Suprapubic skin (tissue), 3 donors: ENCODE results near the gene NGF.

ENCODE experiments used
- POLR2AphosphoS5 ChIP-seq, 3 donors: sonication (generic); formaldehyde crosslinking; IDR thresholded peaks; one replicate each; pipeline ENCODE4 v1.6.1; 2017; ENCODE audit warnings: antibody characterized with exemption in 3 of 3
- TF ChIP-seq, protein P1 (sequence below), 2 donors: fragments of 200-600 bp in 1 of 2; fragments of 450-650 bp in 1 of 2; sonication (generic) in 1 of 2; IDR thresholded peaks; one replicate each; pipeline ENCODE4 v1.5.1; 2016 to 2019; ENCODE audit warnings: antibody characterized with exemption in 2 of 2, mild to moderate bottlenecking in 1 of 2, moderate library complexity in 1 of 2

DNA sequence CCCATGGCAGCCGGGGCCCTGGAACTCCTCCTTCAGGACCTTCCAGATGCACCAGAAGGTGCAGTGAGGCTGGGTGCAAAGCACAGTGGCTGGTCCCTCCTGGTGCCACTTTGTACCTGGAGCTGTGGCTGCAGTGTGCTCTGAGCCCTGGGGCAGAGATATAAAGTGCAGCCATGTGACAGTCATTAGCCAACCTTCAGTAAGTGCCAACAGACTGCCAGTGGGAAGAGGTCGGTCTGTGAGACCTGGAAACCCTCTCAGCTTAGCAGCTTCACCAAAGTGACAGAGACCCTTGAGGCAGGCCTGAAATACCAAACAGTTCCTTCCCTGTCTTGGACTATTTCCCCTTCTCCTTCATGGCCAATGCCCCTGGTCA lies 26.7 kb upstream of the NGF start:
- TF ChIP-seq POLR2AphosphoS5 (IDR thresholded peaks at IDR 0.05): no peak
- TF ChIP-seq, protein P1, sequence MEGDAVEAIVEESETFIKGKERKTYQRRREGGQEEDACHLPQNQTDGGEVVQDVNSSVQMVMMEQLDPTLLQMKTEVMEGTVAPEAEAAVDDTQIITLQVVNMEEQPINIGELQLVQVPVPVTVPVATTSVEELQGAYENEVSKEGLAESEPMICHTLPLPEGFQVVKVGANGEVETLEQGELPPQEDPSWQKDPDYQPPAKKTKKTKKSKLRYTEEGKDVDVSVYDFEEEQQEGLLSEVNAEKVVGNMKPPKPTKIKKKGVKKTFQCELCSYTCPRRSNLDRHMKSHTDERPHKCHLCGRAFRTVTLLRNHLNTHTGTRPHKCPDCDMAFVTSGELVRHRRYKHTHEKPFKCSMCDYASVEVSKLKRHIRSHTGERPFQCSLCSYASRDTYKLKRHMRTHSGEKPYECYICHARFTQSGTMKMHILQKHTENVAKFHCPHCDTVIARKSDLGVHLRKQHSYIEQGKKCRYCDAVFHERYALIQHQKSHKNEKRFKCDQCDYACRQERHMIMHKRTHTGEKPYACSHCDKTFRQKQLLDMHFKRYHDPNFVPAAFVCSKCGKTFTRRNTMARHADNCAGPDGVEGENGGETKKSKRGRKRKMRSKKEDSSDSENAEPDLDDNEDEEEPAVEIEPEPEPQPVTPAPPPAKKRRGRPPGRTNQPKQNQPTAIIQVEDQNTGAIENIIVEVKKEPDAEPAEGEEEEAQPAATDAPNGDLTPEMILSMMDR (IDR thresholded peaks at IDR 0.05): no peak
